Activated gamma-delta T cell treated with Interleukin-2 at 50 U/mL for 16 hours (primary cell): ENCODE measurements around the gene TMEM45B.
"Not testable (repeated sequence)": the region's sequence is repeated elsewhere in the genome, so short reads cannot be mapped to it uniquely, and the experiment has no call there.

Experiments
- DNase-seq: peaks from one replicate; pipeline ENCODE4 v3.0.0-alpha.2; 2020

TMEM45B gene

GRCh38 chr11:129815596-129816461 lies at the start of gene TMEM45B:
TMEM45B (plus strand) TSS chr11:129815848; CDS start chr11:129852483, 36,635 bp downstream.
- DNase-seq: peak; percentile 4

GRCh38 chr11:129766898-129767604 lies 48.6 kb upstream of the TMEM45B start:
- DNase-seq: peak; percentile 10

GRCh38 chr11:129767827-129768226 lies 47.8 kb upstream of the TMEM45B start:
- DNase-seq: no peak

- no peak for DNase-seq
Measured at GRCh38 chr11:129768356-129768755, 47.3 kb upstream of the TMEM45B start.

GRCh38 chr11:129769059-129769458 lies 46.6 kb upstream of the TMEM45B start:
- no peak for DNase-seq

- no peak for DNase-seq
Measured at GRCh38 chr11:129770993-129771392, 44.7 kb upstream of the TMEM45B start.

GRCh38 chr11:129771456-129771855 lies 44.2 kb upstream of the TMEM45B start:
- DNase-seq: not testable (repeated sequence)

GRCh38 chr11:129778877-129779276 lies 36.8 kb upstream of the TMEM45B start:
- no peak for DNase-seq

GRCh38 chr11:129779342-129779741 lies 36.3 kb upstream of the TMEM45B start:
- no peak for DNase-seq

- DNase-seq: no peak
Measured at GRCh38 chr11:129785383-129786111, 30.1 kb upstream of the TMEM45B start.

- not testable (repeated sequence) for DNase-seq
Measured at GRCh38 chr11:129786112-129786416, 29.6 kb upstream of the TMEM45B start.

GRCh38 chr11:129787532-129788155 lies 28.0 kb upstream of the TMEM45B start:
- no peak for DNase-seq

- DNase-seq: no peak
Measured at GRCh38 chr11:129788278-129788677, 27.4 kb upstream of the TMEM45B start.

GRCh38 chr11:129790106-129790505 lies 25.5 kb upstream of the TMEM45B start:
- no peak for DNase-seq

GRCh38 chr11:129791515-129791914 lies 24.1 kb upstream of the TMEM45B start:
- DNase-seq: no peak

- DNase-seq: no peak
Measured at GRCh38 chr11:129792663-129793062, 23.0 kb upstream of the TMEM45B start.

- DNase-seq: no peak
Measured at GRCh38 chr11:129795089-129795488, 20.6 kb upstream of the TMEM45B start.

- no peak for DNase-seq
Measured at GRCh38 chr11:129798212-129798611, 17.4 kb upstream of the TMEM45B start.

GRCh38 chr11:129800162-129800561 lies 15.5 kb upstream of the TMEM45B start:
- not testable (repeated sequence) for DNase-seq

- no peak for DNase-seq
Measured at GRCh38 chr11:129800655-129801054, 15.0 kb upstream of the TMEM45B start.

- no peak for DNase-seq
Measured at GRCh38 chr11:129803533-129803932, 12.1 kb upstream of the TMEM45B start.

- DNase-seq: peak; percentile 11
Measured at GRCh38 chr11:129804012-129804411, 11.6 kb upstream of the TMEM45B start.

- not testable (repeated sequence) for DNase-seq
Measured at GRCh38 chr11:129808241-129808640, 7.4 kb upstream of the TMEM45B start.
